HG02840 (cell line): ENCODE data around the gene CD8A.
"Not testable (repeated sequence)": the region's sequence is repeated elsewhere in the genome, so short reads cannot be mapped to it uniquely, and the experiment has no call there.

Experiments
- ATAC-seq: cut with Tn5 transposase; IDR thresholded peaks from one replicate; pipeline ENCODE4 v1.9.1; 2021; ENCODE audit warnings: mild to moderate bottlenecking, moderate library complexity, moderate number of reproducible peaks; ENCODE audit not compliant: unreplicated experiment, low FRiP score

CD8A gene

GRCh38 chr2:86741889-86742498 lies 48.7 kb downstream of the CD8A start:
- ATAC-seq: not testable (repeated sequence)

DNA sequence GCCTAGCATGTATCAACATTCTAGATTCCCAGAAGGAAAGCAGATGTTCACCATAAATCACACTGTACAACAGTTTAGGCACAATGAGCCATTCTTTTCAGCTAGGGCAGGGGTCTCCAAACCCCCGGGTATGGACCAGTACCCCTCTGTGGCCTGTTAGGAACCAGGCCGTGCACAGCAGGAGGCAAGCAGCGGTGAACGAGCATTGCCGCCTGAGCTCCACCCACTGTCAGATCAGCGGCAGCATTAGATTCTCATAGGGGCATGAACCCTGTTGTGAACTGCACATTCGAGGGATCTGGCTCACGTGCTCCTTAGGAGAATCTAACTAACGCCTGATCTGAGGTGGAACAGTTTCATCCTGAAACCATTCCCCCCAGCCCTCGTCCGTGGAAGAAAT lies 50.8 kb downstream of the CD8A start:
- not testable (repeated sequence) for ATAC-seq

DNA sequence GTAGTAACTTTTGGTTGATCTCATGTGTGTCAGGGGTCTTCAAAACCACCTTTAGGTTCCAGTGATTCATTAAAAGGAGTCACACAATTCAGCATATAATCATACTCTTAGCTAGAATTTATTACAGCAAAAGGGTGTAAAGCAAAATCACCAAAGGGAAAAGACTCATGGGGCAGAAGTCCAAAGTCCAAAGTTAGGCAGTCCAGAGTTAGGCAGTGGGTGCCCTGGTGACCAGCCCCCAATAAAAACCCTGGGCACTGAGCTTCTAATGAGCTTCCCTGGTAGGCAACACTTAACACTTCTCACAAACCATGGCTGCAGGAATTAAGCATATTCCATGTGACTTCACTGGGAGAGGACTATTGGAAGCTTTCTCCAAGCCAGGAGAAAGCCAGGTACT lies 51.2 kb downstream of the CD8A start:
- not testable (repeated sequence) for ATAC-seq

DNA sequence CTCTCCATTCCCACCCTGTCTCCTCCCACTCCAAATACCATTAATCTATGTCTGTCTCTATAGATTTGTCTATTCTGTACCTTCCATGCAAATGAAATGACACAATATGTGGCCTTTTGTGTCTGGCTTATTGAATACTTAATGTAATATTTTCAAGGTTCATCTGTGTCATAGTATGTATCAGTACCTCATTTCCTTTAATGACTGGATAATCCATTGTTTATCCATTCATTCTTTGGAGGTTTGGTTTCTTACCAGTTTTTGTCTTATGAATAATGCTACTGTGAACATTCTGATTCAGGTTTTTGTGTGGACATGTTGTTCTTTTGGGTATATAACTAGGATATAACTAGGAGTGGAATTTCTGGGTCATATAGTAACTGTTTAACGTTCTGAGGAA lies 55.8 kb downstream of the CD8A start:
- ATAC-seq: not testable (repeated sequence)
